ENCODE data around the gene MPPED1. TPM values are rescaled to one million over a fixed set of nuclear protein-coding genes. Genes with fewer than 3 reads are reported as not detected.

The MPPED1 gene
- total and polyA plus RNA-seq, 2 experiments from 2014 or later: 0.30 to 0.97 TPM

DNA sequence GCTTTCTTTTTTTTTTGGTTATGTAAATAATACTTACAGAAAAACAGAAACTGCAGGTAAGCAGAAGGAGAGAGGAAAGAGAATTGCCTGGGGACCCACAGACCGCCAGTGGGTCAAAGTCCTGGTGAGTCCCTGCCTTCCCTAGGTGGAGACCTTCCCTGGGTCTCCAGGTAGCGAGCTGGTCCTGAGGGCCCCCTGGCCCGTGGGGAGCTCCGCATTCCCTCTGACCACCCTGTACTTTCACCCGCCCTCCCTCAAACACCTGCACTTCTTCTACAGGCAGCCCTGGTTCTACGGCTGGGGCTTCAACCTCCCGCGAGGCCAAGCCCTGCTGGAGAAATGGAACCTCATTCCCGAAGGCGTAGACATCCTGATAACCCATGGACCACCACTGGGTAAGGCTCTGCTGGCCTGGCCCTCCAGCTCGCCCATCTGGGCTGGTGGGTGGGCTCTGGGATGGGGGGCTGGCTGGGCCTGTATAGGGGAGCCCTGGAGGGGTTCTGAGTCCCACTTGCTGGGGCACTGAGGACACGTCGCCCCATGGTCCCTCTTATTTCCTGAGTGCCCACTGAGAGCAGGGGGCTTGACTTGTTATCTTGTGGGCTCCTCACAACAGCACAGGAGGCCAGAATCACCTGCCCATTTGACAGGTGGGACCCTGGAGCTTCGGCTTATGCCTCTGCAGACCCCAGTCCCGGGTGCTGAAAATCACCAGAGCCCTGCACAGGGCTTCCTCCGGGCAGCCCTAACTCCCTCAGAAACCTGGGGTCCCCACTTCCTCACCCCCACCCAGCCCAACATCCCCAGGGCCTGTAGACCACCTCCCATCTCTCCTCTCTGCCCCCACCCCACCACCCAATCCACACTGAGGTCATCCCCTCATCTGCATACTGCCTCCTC is 86.4 kb downstream of the MPPED1 start:
- Histone ChIP-seq H3K9me2 (replicated peaks; ENCODE audit: insufficient read depth) (no peaks in the 10 kb centered on the region), H2AFZ (no peak overlapping the region), H3K4me1 (ENCODE audit: insufficient read depth) (no peaks in the 10 kb centered on the region), H3K4me3 (no peak overlapping the region), H4K20me1 (ENCODE audit: insufficient read depth, poor library complexity, severe bottlenecking) (no peaks in the 10 kb centered on the region), H3K27me3 (no peaks in the 10 kb centered on the region), H3K27ac (no peak overlapping the region), H3K79me2 (no peaks in the 10 kb centered on the region), H3K4me2 (no peak overlapping the region), H3K36me3 (replicated peaks; ENCODE audit: insufficient read depth, low read depth) (no peaks in the 10 kb centered on the region), H3K9me3 (ENCODE audit: low read depth) (no peaks in the 10 kb centered on the region)
- WGBS (ENCODE audit: low lambda C conversion rate, missing lambda C conversion rate): 88% methylated on average over 14 of the region's 16 CpGs
- TF ChIP-seq EZH2 (IDR thresholded peaks at IDR 0.05; ENCODE audit: borderline replicate concordance) (no peak), EZH2phosphoT487 (IDR thresholded peaks at IDR 0.05; ENCODE audit: low read depth, severe bottlenecking, unreplicated experiment) (no peak)
- TF ChIP-seq, protein P1, sequence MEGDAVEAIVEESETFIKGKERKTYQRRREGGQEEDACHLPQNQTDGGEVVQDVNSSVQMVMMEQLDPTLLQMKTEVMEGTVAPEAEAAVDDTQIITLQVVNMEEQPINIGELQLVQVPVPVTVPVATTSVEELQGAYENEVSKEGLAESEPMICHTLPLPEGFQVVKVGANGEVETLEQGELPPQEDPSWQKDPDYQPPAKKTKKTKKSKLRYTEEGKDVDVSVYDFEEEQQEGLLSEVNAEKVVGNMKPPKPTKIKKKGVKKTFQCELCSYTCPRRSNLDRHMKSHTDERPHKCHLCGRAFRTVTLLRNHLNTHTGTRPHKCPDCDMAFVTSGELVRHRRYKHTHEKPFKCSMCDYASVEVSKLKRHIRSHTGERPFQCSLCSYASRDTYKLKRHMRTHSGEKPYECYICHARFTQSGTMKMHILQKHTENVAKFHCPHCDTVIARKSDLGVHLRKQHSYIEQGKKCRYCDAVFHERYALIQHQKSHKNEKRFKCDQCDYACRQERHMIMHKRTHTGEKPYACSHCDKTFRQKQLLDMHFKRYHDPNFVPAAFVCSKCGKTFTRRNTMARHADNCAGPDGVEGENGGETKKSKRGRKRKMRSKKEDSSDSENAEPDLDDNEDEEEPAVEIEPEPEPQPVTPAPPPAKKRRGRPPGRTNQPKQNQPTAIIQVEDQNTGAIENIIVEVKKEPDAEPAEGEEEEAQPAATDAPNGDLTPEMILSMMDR (IDR thresholded peaks at IDR 0.05; ENCODE audit: poor library complexity): no peak
- DNase-seq (ENCODE audit: low spot score): no peak

DNA sequence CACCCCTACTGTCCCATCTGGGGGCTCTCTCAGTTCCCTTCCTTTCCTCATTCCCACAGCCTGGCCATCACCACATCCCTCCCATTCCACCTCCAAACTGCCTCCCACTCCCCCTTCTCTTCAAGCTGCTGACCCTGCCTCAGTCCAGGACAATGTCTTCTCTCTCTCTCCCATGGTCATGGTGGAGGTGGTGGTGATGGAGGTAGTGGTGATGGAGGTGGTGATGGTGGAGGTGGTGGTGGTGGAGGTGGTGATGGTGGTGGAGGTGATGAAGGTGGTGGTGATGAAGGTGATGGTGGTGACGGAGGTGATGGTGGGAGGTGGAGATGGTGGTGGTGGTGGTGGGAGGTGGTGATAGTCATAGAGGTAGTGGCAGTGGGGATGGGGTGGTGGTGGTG is 87.0 kb downstream of the MPPED1 start:
- Histone ChIP-seq H3K27ac (no peak overlapping the region), H2AFZ (no peak overlapping the region), H3K27me3 (no peaks in the 10 kb centered on the region), H3K79me2 (no peaks in the 10 kb centered on the region), H3K9me2 (replicated peaks; ENCODE audit: insufficient read depth) (no peaks in the 10 kb centered on the region), H4K20me1 (ENCODE audit: insufficient read depth, poor library complexity, severe bottlenecking) (no peaks in the 10 kb centered on the region), H3K36me3 (replicated peaks; ENCODE audit: insufficient read depth, low read depth) (no peaks in the 10 kb centered on the region), H3K9me3 (ENCODE audit: low read depth) (no peaks in the 10 kb centered on the region), H3K4me1 (ENCODE audit: insufficient read depth) (no peaks in the 10 kb centered on the region), H3K4me3 (no peak overlapping the region), H3K4me2 (no peak overlapping the region)
- no peak for DNase-seq (ENCODE audit: low spot score)
- TF ChIP-seq EZH2phosphoT487 (IDR thresholded peaks at IDR 0.05; ENCODE audit: low read depth, severe bottlenecking, unreplicated experiment): no peak
- TF ChIP-seq, protein P1 (IDR thresholded peaks at IDR 0.05; ENCODE audit: poor library complexity): no peak
- no peak for TF ChIP-seq EZH2 (IDR thresholded peaks at IDR 0.05; ENCODE audit: borderline replicate concordance)
- WGBS (ENCODE audit: low lambda C conversion rate, missing lambda C conversion rate): 80% methylated on average over 1 of the region's 1 CpG

DNA sequence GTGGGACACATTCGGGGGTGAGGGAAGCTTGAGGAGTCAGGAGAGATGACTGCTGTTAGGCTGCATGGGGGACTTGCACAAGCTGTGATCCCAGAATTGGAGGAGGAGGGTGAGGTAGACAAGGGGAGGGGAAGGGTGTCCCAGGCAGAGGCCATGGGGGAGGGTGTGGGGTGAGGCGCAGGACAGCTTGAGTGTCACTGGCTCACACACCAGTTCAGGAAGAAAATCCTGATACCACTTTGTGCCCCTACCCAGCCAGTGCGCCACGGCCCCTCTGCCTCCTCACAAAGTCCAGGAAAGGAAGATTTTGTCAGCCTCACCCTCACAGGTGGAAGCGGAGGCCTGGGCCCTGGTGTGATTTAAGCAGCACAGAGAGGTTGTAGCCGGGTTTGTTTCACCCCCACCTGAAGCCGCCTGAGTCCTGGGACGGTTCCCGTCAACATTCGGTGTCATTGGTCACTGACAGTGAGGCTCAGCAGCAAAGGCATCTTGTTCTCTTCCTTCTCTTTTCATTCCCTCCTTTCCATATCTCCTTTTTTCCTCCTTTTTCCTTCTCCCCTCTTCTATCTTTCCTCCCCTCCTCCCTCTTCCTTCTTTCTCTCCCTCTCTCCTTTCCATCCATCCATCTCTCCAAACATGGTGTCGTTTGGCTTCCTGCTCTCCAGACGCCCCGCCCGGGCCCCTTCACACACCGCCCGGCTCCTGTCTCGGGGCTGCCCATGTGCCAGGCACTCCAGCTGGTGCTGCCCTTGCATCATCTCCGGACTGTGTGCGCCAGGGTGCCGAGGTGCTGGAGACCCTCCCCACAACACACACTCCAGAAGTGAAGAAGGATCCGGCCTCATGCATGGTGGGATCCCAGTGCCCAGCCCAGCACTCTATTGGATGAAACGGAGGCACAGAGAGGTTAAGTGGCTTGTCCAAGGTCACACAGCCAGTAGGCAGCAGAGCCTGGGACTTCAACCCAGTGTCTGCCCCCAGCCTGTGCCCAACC is 89.3 kb downstream of the MPPED1 start:
- WGBS (ENCODE audit: low lambda C conversion rate, missing lambda C conversion rate): 88% methylated on average over 22 of the region's 22 CpGs
- no peaks in the 10 kb centered on the region for H3K79me2 ChIP-seq

More for the DNA sequence above, 89.3 kb downstream of the MPPED1 start:
- no peak overlapping the region for H3K27ac ChIP-seq
- no peaks in the 10 kb centered on the region for H3K27me3 ChIP-seq
- H3K36me3 ChIP-seq (replicated peaks; ENCODE audit: insufficient read depth, low read depth): no peaks in the 10 kb centered on the region
- DNase-seq (ENCODE audit: low spot score): no peak
- H3K4me1 ChIP-seq (ENCODE audit: insufficient read depth): no peaks in the 10 kb centered on the region
- no peaks in the 10 kb centered on the region for H4K20me1 ChIP-seq (ENCODE audit: insufficient read depth, poor library complexity, severe bottlenecking)
- no peaks in the 10 kb centered on the region for H3K9me2 ChIP-seq (replicated peaks; ENCODE audit: insufficient read depth)
- no peak overlapping the region for H3K4me3 ChIP-seq
- H3K9me3 ChIP-seq (ENCODE audit: low read depth): no peaks in the 10 kb centered on the region
- no peak overlapping the region for H3K4me2 ChIP-seq
- no peak overlapping the region for H2AFZ ChIP-seq
- TF ChIP-seq EZH2 (IDR thresholded peaks at IDR 0.05; ENCODE audit: borderline replicate concordance): no peak
- TF ChIP-seq EZH2phosphoT487 (IDR thresholded peaks at IDR 0.05; ENCODE audit: low read depth, severe bottlenecking, unreplicated experiment): no peak
- TF ChIP-seq, protein P1 (IDR thresholded peaks at IDR 0.05; ENCODE audit: poor library complexity): no peak

Measured in hepatocyte (in vitro differentiated cells).